Activated CD8-positive, alpha-beta T cell treated with anti-CD3 and anti-CD28 coated beads, Interleukin-2, amount 10 ng/mL, durations not matched to agents 7 days and 5 days (primary cell): ENCODE measurements around the gene FAM13A. TPM values are rescaled to one million over a fixed set of nuclear protein-coding genes. Genes with fewer than 3 reads are reported as not detected.
"Not testable (repeated sequence)": the region's sequence is repeated elsewhere in the genome, so short reads cannot be mapped to it uniquely, and the experiment has no call there.

ENCODE experiments used
- ATAC-seq: fragments of 150-1000 bp; cut with Tn5 transposase; one replicate; pipeline ENCODE4 v1.10.0; 2021; ENCODE audit warnings: moderate library complexity
- CTCF ChIA-PET: fragments of 350-600 bp; sonication (Branson Sonifier 250); formaldehyde crosslinking; loops from one replicate; lab custom pipeline; 2021; ENCODE audit warnings: antibody characterized with exemption; lab: Charles Lee
- POLR2A ChIA-PET: fragments of 350-600 bp; sonication (Branson Sonifier 250); formaldehyde crosslinking; loops from one replicate; lab custom pipeline; 2021; ENCODE audit warnings: antibody characterized with exemption; lab: Charles Lee
- DNase-seq: peaks from one replicate; pipeline ENCODE4 v3.0.0-alpha.2; 2020
- H3K27ac Mint-ChIP-seq: one replicate; pipeline ENCODE4 v1.8.0; 2021; ENCODE audit warnings: mild to moderate bottlenecking, mixed read lengths
- H3K27me3 Mint-ChIP-seq: one replicate; pipeline ENCODE4 v1.8.0; 2021; ENCODE audit warnings: low read depth, mixed read lengths
- H3K36me3 Mint-ChIP-seq: one replicate; pipeline ENCODE4 v1.8.0; 2021; ENCODE audit warnings: low read depth, mixed read lengths
- H3K4me1 Mint-ChIP-seq: one replicate; pipeline ENCODE4 v1.8.0; 2021; ENCODE audit warnings: low read depth, mixed read lengths
- H3K4me3 Mint-ChIP-seq: one replicate; pipeline ENCODE4 v1.8.0; 2021; ENCODE audit warnings: mild to moderate bottlenecking, mixed read lengths
- H3K9me3 Mint-ChIP-seq: one replicate; pipeline ENCODE4 v1.8.0; 2022; ENCODE audit warnings: mixed read lengths; ENCODE audit not compliant: insufficient read depth
- total RNA-seq, 2 experiments: library from RNA; stranded (reverse); gene quantifications; one replicate each; pipeline ENCODE4 v1.2.3, GENCODE V29; 2021

Gene FAM13A
- total RNA-seq, 2 experiments from 2014 or later: 4.5 to 4.7 TPM

GRCh38 chr4:88853583-88853982 lies 203.4 kb downstream of the FAM13A start:
- DNase-seq, ATAC-seq, POLR2A ChIA-PET, H3K27ac Mint-ChIP-seq, H3K36me3 Mint-ChIP-seq, H3K27me3 Mint-ChIP-seq, H3K9me3 Mint-ChIP-seq, CTCF ChIA-PET, H3K4me1 Mint-ChIP-seq, H3K4me3 Mint-ChIP-seq: not testable (repeated sequence)

- Mint-ChIP-seq H3K9me3 (no peaks in the 10 kb centered on the region), H3K4me1 (no peaks in the 10 kb centered on the region), H3K27ac (no peak overlapping the region), H3K4me3 (no peak overlapping the region), H3K36me3 (no peaks in the 10 kb centered on the region), H3K27me3 (peaks cover 8% of the 10 kb centered on the region)
- no peak for ATAC-seq
- POLR2A ChIA-PET: no interaction called here
- CTCF ChIA-PET: no interaction called here
- no peak for DNase-seq
Measured at GRCh38 chr4:88846206-88846790, 210.7 kb downstream of the FAM13A start.

GRCh38 chr4:88843067-88843685 lies 213.8 kb downstream of the FAM13A start:
- ATAC-seq (no peak), DNase-seq (no peak)
- no peaks in the 10 kb centered on the region for H3K4me1 Mint-ChIP-seq
- peaks cover 10% of the 10 kb centered on the region for H3K27me3 Mint-ChIP-seq
- ChIA-PET POLR2A (no interaction called here), CTCF (no interaction called here)
- H3K9me3 Mint-ChIP-seq: no peaks in the 10 kb centered on the region
- H3K36me3 Mint-ChIP-seq: no peaks in the 10 kb centered on the region
- H3K4me3 Mint-ChIP-seq: no peak overlapping the region
- no peak overlapping the region for H3K27ac Mint-ChIP-seq

- Mint-ChIP-seq H3K27me3 (peaks cover 10% of the 10 kb centered on the region), H3K36me3 (no peaks in the 10 kb centered on the region), H3K4me3 (no peak overlapping the region), H3K27ac (no peak overlapping the region), H3K9me3 (no peaks in the 10 kb centered on the region), H3K4me1 (no peaks in the 10 kb centered on the region)
- ChIA-PET CTCF (interaction anchor here (1.3 kb wide), 1 partner anchor 23 kb away, joined by 3 read pairs; no protein-coding TSS in a partner anchor), POLR2A (no interaction called here)
- DNase-seq (no peak), ATAC-seq (no peak)
Measured at GRCh38 chr4:88841635-88842034, 215.3 kb downstream of the FAM13A start.

- Mint-ChIP-seq H3K36me3 (no peaks in the 10 kb centered on the region), H3K27ac (no peak overlapping the region), H3K4me1 (no peaks in the 10 kb centered on the region), H3K27me3 (peaks cover 1% of the 10 kb centered on the region), H3K9me3 (no peaks in the 10 kb centered on the region), H3K4me3 (no peak overlapping the region)
- DNase-seq (no peak), ATAC-seq (no peak)
- CTCF ChIA-PET: no interaction called here
- POLR2A ChIA-PET: no interaction called here
Measured at GRCh38 chr4:88836216-88836615, 220.8 kb downstream of the FAM13A start.

- DNase-seq: no peak
- ChIA-PET POLR2A (no interaction called here), CTCF (interaction anchor here (0.7 kb wide), 1 partner anchor 61 kb away, joined by 3 read pairs; no protein-coding TSS in a partner anchor)
- Mint-ChIP-seq H3K36me3 (no peaks in the 10 kb centered on the region), H3K4me3 (no peak overlapping the region), H3K4me1 (peaks cover 3% of the 10 kb centered on the region), H3K27ac (no peak overlapping the region), H3K27me3 (no peaks in the 10 kb centered on the region), H3K9me3 (no peaks in the 10 kb centered on the region)
- ATAC-seq: no peak
Measured at GRCh38 chr4:88831031-88831430, 226.0 kb downstream of the FAM13A start.

- H3K27me3 Mint-ChIP-seq: no peaks in the 10 kb centered on the region
- POLR2A ChIA-PET: no interaction called here
- no peaks in the 10 kb centered on the region for H3K36me3 Mint-ChIP-seq
- no peaks in the 10 kb centered on the region for H3K9me3 Mint-ChIP-seq
- ATAC-seq (no peak), DNase-seq (no peak)
- H3K4me3 Mint-ChIP-seq: no peak overlapping the region
- H3K27ac Mint-ChIP-seq: no peak overlapping the region
- CTCF ChIA-PET: interaction anchor here (1.1 to 2.1 kb wide), 3 partner anchors 10 to 193 kb away, joined by 3 to 6 read pairs (median 5); no protein-coding TSS in a partner anchor
- H3K4me1 Mint-ChIP-seq: peaks cover 3% of the 10 kb centered on the region
Measured at GRCh38 chr4:88830598-88830997, 226.4 kb downstream of the FAM13A start.

- Mint-ChIP-seq H3K27ac (no peak overlapping the region), H3K9me3 (no peaks in the 10 kb centered on the region), H3K27me3 (no peaks in the 10 kb centered on the region), H3K36me3 (no peaks in the 10 kb centered on the region), H3K4me1 (peaks cover 5% of the 10 kb centered on the region), H3K4me3 (no peak overlapping the region)
- POLR2A ChIA-PET: no interaction called here
- CTCF ChIA-PET: interaction anchor here (1.0 to 2.1 kb wide), 3 partner anchors 10 to 290 kb away, joined by 3 to 6 read pairs (median 5); no protein-coding TSS in a partner anchor
- ATAC-seq (no peak), DNase-seq (no peak)
Measured at GRCh38 chr4:88828842-88829571, 228.0 kb downstream of the FAM13A start.

GRCh38 chr4:88827442-88827841 lies 229.5 kb downstream of the FAM13A start:
- Mint-ChIP-seq H3K4me1 (peaks cover 15% of the 10 kb centered on the region), H3K27ac (no peak overlapping the region), H3K36me3 (no peaks in the 10 kb centered on the region), H3K9me3 (no peaks in the 10 kb centered on the region), H3K27me3 (no peaks in the 10 kb centered on the region), H3K4me3 (no peak overlapping the region)
- ChIA-PET CTCF (no interaction called here), POLR2A (no interaction called here)
- ATAC-seq: no peak
- no peak for DNase-seq

GRCh38 chr4:88826771-88827170 lies 230.2 kb downstream of the FAM13A start:
- ATAC-seq: no peak
- no peaks in the 10 kb centered on the region for H3K36me3 Mint-ChIP-seq
- ChIA-PET POLR2A (no interaction called here), CTCF (no interaction called here)
- no peaks in the 10 kb centered on the region for H3K9me3 Mint-ChIP-seq
- peaks cover 2% of the 10 kb centered on the region for H3K27me3 Mint-ChIP-seq
- no peak for DNase-seq
- H3K27ac Mint-ChIP-seq: no peak overlapping the region
- H3K4me3 Mint-ChIP-seq: no peak overlapping the region
- H3K4me1 Mint-ChIP-seq: peaks cover 17% of the 10 kb centered on the region

- no peak for ATAC-seq
- peaks cover 2% of the 10 kb centered on the region for H3K27me3 Mint-ChIP-seq
Measured at GRCh38 chr4:88825931-88826330, 231.1 kb downstream of the FAM13A start.

More at GRCh38 chr4:88825931-88826330, 231.1 kb downstream of the FAM13A start:
- no peak for DNase-seq
- Mint-ChIP-seq H3K27ac (no peak overlapping the region), H3K36me3 (no peaks in the 10 kb centered on the region), H3K4me3 (no peak overlapping the region), H3K4me1 (peaks cover 19% of the 10 kb centered on the region), H3K9me3 (no peaks in the 10 kb centered on the region)
- ChIA-PET POLR2A (no interaction called here), CTCF (no interaction called here)
